ENCODE data around the gene SLX9. TPM values are rescaled to one million over a fixed set of nuclear protein-coding genes. Genes with fewer than 3 reads are reported as not detected.

The SLX9 gene
- polyA plus RNA-seq, 3 donors: 12.6 to 23.3 (median 19.8) TPM

Other genes starting within 250 kb of the SLX9 start
- not detected for gene KRTAP10-12, start 242.9 kb upstream of the SLX9 start, polyA plus RNA-seq (ENCODE audit: insufficient read length in 3 of 3)
- 1 to 10 TPM in 1 of 3 donors, under 1 TPM in 2; 0.82 to 1.5 (median 0.89) TPM for gene TSPEAR, start 228.5 kb upstream of the SLX9 start, polyA plus RNA-seq (ENCODE audit: insufficient read length in 3 of 3)
- gene UBE2G2, start 138.2 kb upstream of the SLX9 start, polyA plus RNA-seq (ENCODE audit: insufficient read length in 3 of 3): 100 to 1,000 TPM in 1 of 3 donors, 10 to 100 TPM in 2; 82.1 to 132 (median 83.4) TPM
- 100 to 1,000 TPM in 2 of 3 donors, 10 to 100 TPM in 1; 93.3 to 123 (median 115) TPM for gene SUMO3, start 122.0 kb upstream of the SLX9 start, polyA plus RNA-seq (ENCODE audit: insufficient read length in 3 of 3)
- gene PTTG1IP, start 66.3 kb upstream of the SLX9 start, polyA plus RNA-seq (ENCODE audit: insufficient read length in 3 of 3): 100 to 1,000 TPM; 260 to 299 (median 281) TPM
- 10 to 100 TPM in 2 of 3 donors, 1 to 10 TPM in 1; 8.8 to 13.0 (median 10.5) TPM for gene ITGB2, start 19.1 kb upstream of the SLX9 start, polyA plus RNA-seq (ENCODE audit: insufficient read length in 3 of 3)
- gene ADARB1, start 134.6 kb downstream of the SLX9 start, polyA plus RNA-seq (ENCODE audit: insufficient read length in 3 of 3): 10 to 100 TPM; 15.2 to 22.2 (median 17.6) TPM